WERI-Rb-1 (cell line): ENCODE data around the gene ZNRF1.

Source experiments
- DNase-seq: peaks from one replicate; pipeline ENCODE4 v3.0.0-alpha.2; 2020
- H3K27ac ChIP-seq: fragments of 250-450 bp; sonication (Bioruptor Pico); 2 replicates; pipeline ENCODE4 v1.5.1; 2020; ENCODE audit warnings: mild to moderate bottlenecking, moderate library complexity
- H3K27me3 ChIP-seq: fragments of 250-450 bp; sonication (Bioruptor Pico); 2 replicates; pipeline ENCODE4 v1.5.1; 2021; ENCODE audit warnings: mild to moderate bottlenecking, low read depth, moderate library complexity; ENCODE audit not compliant: insufficient read depth, severe bottlenecking
- H3K36me3 ChIP-seq: fragments of 250-450 bp; sonication (Bioruptor Pico); 2 replicates; pipeline ENCODE4 v1.5.1; 2020; ENCODE audit warnings: mild to moderate bottlenecking, moderate library complexity
- H3K4me3 ChIP-seq: 2 replicates; pipeline ENCODE4 v1.5.1; 2011; ENCODE audit warnings: low read depth, mild to moderate bottlenecking, control low read depth, low read length
- H3K9me3 ChIP-seq: fragments of 250-450 bp; sonication (Bioruptor Pico); 2 replicates; pipeline ENCODE4 v1.5.1; 2021; ENCODE audit warnings: mild to moderate bottlenecking, moderate library complexity; ENCODE audit not compliant: severe bottlenecking
- TF ChIP-seq, protein P1 (sequence below): IDR thresholded peaks from 2 replicates; pipeline ENCODE4 v1.5.1; 2011; ENCODE audit warnings: low read depth, mild to moderate bottlenecking, control low read depth, inconsistent platforms, low read length

ZNRF1 gene

DNA sequence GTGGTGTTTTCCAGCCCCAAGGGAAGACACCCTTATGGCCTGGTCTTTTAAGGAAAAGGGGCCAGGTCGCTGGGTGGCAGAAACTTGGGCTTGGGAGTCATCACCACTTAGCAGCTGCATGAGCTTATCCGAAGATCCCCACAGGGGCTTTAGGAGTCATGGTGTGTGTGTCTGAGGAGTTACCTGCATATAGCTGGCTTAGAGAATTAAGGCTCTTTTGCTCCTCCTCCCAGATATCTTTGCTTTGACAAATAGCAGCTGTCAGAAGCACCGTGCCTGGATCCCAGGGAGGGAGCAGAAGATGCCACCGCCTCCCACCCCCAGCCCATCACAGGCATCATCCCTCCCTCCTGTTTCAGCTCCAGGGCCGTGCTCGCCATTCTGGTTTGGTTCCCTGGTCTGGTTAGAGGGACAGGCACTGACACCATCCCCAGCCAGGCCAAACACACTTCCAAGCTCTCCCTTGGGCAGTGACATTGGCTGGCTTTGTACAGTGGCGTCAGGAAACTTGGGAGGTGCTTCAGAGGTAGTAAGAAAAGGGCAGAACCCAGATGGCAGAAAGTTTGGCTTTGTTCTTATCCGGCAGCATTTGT lies 100.3 kb downstream of the ZNRF1 start:
- Histone ChIP-seq H3K4me3 (no peak overlapping the region), H3K9me3 (no peaks in the 10 kb centered on the region), H3K27ac (peak overlapping the region; percentile 34), H3K36me3 (peaks cover 10% of the 10 kb centered on the region), H3K27me3 (no peaks in the 10 kb centered on the region)
- TF ChIP-seq, protein P1, sequence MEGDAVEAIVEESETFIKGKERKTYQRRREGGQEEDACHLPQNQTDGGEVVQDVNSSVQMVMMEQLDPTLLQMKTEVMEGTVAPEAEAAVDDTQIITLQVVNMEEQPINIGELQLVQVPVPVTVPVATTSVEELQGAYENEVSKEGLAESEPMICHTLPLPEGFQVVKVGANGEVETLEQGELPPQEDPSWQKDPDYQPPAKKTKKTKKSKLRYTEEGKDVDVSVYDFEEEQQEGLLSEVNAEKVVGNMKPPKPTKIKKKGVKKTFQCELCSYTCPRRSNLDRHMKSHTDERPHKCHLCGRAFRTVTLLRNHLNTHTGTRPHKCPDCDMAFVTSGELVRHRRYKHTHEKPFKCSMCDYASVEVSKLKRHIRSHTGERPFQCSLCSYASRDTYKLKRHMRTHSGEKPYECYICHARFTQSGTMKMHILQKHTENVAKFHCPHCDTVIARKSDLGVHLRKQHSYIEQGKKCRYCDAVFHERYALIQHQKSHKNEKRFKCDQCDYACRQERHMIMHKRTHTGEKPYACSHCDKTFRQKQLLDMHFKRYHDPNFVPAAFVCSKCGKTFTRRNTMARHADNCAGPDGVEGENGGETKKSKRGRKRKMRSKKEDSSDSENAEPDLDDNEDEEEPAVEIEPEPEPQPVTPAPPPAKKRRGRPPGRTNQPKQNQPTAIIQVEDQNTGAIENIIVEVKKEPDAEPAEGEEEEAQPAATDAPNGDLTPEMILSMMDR = no peak
- peak; percentile 68 for DNase-seq

- TF ChIP-seq, protein P1 = no peak
- Histone ChIP-seq H3K27me3 (no peaks in the 10 kb centered on the region), H3K36me3 (peaks cover 8% of the 10 kb centered on the region), H3K4me3 (no peak overlapping the region), H3K9me3 (no peaks in the 10 kb centered on the region), H3K27ac (0 out of 2 replicates have a peak overlapping the region, but pooled peaks have one; percentile 10)
- no peak for DNase-seq
Measured at GRCh38 chr16:75099738-75100602, 101.1 kb downstream of the ZNRF1 start.

DNA sequence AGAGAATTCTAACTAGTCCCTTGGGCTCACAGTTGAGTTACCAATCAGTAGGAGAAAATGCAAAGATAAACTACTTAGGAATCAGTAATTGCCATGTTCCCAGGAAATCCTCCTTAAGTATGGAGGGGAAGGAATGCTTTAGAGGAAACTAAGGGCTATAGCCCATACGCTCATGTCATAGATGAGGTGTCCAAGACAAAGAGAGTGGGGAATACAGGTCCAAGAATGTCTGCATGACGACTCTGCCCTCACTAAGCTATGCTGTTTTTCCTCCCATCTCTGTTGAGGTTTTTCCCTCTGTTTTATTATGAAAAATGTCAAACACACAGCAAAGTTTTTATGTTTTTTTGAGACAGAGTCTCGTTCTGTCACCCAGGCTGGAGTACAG lies 101.8 kb downstream of the ZNRF1 start:
- TF ChIP-seq, protein P1 = no peak
- Histone ChIP-seq H3K27me3 (no peaks in the 10 kb centered on the region), H3K4me3 (no peak overlapping the region), H3K9me3 (no peaks in the 10 kb centered on the region), H3K27ac (no peak overlapping the region), H3K36me3 (peaks cover 12% of the 10 kb centered on the region)
- no peak for DNase-seq

GRCh38 chr16:75101635-75102034 lies 102.8 kb downstream of the ZNRF1 start:
- Histone ChIP-seq H3K36me3 (peaks cover 16% of the 10 kb centered on the region), H3K27ac (no peak overlapping the region), H3K9me3 (no peaks in the 10 kb centered on the region), H3K4me3 (no peak overlapping the region), H3K27me3 (no peaks in the 10 kb centered on the region)
- TF ChIP-seq, protein P1 = no peak
- no peak for DNase-seq

DNA sequence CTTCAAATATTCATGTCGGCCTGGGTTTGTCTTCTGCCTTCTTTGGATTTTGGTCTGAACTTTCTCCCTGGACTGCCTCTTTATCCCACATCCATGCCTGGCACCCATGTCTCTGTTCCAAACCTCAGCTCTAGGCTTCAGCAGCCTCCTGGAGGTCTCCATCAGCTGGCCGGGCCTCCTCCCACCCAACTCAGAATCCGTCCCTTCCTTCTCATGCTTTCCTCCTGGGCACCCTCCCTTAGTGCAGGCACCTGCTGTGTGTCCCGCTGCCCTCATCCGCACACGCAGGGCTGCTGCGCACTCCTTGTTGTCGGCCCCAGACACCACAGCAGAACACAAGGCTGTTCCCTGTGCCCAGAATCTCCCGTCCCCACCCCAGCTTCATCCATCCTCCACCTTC lies 103.8 kb downstream of the ZNRF1 start:
- H3K9me3 ChIP-seq = no peaks in the 10 kb centered on the region
- H3K27ac ChIP-seq = no peak overlapping the region
- DNase-seq = no peak
- no peaks in the 10 kb centered on the region for H3K27me3 ChIP-seq
- H3K36me3 ChIP-seq = peaks cover 16% of the 10 kb centered on the region
- TF ChIP-seq, protein P1 = no peak
- H3K4me3 ChIP-seq = no peak overlapping the region
